UCSD-AML1 (cell line): ENCODE data around the gene ADCY6.
"Not testable (repeated sequence)": the region's sequence is repeated elsewhere in the genome, so short reads cannot be mapped to it uniquely, and the experiment has no call there.

ENCODE experiments used
- DNase-seq: peaks from one replicate; lab custom pipeline; 2025; ENCODE audit not compliant: unreplicated experiment; lab: John Stamatoyannopoulos, UW

The ADCY6 gene

DNA sequence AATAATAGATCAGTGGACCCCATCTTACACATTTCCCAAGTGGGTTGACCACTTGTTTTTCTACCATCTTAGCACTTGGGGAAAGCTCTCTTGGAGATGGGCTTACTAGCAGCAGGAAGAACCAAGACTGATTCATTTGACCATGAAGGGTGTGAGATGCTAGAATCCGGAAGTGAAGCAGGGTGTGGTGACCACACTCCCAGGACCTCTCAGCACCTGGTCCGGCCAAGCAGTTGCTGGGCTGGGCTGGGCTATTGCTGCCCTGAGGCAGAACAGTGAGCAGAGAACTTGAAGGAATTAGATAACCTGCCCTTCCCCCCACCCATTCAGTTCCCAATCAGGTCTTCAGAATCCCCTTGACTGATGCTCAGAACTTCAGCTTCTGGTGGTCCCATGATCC is 24.4 kb downstream of the ADCY6 start:
- no peak for DNase-seq

DNA sequence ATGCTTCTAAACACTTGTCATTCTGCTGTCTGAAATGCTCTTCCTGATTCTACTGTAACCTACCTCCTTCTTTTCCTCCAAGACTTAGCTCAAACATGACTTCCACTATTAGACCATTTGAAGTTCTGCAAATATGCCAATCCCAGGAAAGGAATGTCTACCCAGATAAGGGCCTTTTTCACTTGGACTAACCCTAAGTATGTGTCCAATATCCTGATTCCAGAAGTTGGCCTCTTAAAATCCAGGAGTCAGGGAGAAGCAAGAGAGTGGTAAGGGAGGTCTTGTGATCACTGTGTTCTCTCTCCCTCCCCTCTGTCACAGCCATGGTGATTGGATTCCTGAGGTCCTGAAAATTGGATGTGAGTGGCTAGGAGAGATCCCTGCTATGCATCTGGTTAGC is 30.2 kb downstream of the ADCY6 start:
- no peak for DNase-seq

- peak; percentile 43 for DNase-seq
Measured at GRCh38 chr12:48758186-48758585, 30.7 kb downstream of the ADCY6 start.

DNA sequence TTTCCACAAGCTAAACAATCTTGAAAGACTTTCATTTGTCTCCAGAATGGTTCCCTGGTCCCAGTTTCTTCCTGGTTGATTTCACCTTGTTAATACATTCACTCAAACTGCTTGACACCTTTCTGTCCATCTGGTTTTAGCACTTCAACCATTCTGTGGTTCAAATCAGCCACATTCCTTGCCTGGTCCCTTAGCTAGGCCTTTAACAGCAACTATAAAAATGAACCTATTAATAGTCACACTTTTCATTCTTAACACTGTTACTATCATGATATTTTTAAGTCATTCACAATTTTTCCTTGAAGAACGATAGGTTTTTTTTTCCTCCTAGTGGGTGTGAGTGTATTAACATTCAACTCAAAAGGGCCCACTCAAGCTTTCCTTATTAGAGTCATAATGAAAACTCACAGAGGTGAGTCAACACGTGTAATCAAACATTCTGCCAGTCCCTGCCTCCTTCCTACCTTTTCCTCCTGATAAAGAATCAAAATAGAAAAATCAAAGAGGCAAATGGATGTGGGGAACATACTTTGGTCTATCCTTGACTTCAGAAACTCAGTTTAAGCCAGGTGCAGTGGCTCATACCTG is 38.0 kb downstream of the ADCY6 start:
- DNase-seq: no peak

GRCh38 chr12:48750215-48750614 is 38.7 kb downstream of the ADCY6 start:
- DNase-seq: no peak

GRCh38 chr12:48744251-48745008 is 44.5 kb downstream of the ADCY6 start:
- DNase-seq: no peak

DNA sequence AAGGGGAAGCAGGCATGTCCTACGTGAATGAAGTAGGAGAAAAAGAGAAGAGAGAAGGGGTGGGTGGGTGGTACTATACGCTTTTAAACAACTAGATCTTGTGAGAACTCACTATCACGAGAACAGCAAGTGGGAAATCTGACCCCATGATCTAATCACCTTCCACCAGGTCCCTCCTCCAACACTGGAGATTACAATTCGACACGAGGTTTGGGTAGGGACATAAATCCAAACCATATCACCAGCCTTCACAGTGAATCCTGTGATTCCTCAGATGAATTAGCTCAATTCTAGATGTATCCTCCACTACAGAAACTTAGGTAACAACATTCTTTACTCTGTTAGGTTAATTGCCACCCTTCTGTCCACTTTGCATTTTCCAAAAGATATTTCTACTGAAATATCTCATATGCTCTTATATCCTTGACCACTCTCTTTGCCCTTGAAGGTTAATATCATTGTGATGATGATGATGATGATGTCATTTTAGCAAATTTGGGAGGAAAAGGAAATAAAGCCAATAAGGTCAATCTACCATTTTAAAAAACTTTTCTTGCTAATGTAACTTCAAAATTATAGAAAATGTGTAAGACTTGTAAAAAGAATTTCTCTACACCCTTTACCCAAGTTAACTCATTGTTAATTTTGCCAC is 49.1 kb downstream of the ADCY6 start:
- no peak for DNase-seq

GRCh38 chr12:48736456-48736855 is 52.4 kb downstream of the ADCY6 start:
- DNase-seq: no peak

- DNase-seq: no peak
Measured at GRCh38 chr12:48728807-48729206, 60.1 kb downstream of the ADCY6 start.

DNA sequence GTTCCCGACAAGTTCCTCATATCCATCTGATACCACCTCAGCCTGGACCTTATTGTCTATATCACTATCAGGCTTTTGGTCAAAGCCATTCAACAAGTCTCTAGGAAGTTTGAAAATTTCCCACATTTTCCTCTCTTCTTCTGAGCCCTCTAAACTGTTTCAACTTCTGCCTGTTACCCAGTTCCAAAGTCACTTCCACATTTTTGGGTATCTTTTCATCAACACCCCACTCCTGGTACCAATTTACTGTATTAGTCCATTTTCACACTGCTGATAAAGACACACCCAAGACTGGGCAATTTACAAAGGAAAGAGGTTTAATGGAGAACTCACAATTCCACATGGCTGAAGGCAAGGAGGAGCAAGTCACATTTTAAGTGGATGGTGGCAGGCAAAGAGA is 68.2 kb downstream of the ADCY6 start:
- not testable (repeated sequence) for DNase-seq

GRCh38 chr12:48720171-48720570 is 68.7 kb downstream of the ADCY6 start:
- not testable (repeated sequence) for DNase-seq

GRCh38 chr12:48719002-48719401 is 69.9 kb downstream of the ADCY6 start:
- DNase-seq: not testable (repeated sequence)

- no peak for DNase-seq
Measured at GRCh38 chr12:48717252-48717695, 71.6 kb downstream of the ADCY6 start.

- DNase-seq: peak; percentile 99
Measured at GRCh38 chr12:48716493-48717251, 72.2 kb downstream of the ADCY6 start, which contains the start of gene CCNT1. Gene CCNT1 (minus strand): TSS chr12:48716707. CDS start chr12:48716675, 32 bp downstream.
